Measurements from ENCODE around the gene BAK1.

The BAK1 gene

DNA sequence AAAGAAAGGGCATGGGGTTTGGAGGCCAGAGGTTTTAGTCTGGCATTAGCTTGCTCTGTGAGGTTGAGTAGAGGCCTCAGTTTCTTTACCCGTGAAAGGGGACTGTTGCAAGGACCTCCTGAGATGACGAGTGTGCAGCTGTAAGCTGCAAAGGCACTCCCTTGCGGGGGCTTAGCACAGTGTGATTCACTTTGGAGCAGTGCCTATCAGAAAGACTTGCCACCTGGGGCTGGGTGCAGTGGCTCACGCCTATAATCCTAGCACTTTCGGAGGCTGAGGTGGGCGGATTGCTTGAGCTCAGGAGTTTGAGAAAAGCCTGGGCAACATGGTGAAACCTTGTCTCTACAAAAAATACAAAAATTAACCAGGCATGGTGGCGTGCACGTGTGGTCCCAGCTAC lies 7.5 kb upstream of the BAK1 start:
- DNase-seq: peak in 9 of 56 donors; percentile 8 to 32 (median 17)

GRCh38 chr6:33586108-33586640 lies 6.1 kb upstream of the BAK1 start:
- peak in 1 of 56 donors; percentile 8 for DNase-seq

GRCh38 chr6:33585403-33586107 lies 5.5 kb upstream of the BAK1 start:
- peak in 51 of 56 donors; percentile 6 to 85 (median 50) for DNase-seq

DNA sequence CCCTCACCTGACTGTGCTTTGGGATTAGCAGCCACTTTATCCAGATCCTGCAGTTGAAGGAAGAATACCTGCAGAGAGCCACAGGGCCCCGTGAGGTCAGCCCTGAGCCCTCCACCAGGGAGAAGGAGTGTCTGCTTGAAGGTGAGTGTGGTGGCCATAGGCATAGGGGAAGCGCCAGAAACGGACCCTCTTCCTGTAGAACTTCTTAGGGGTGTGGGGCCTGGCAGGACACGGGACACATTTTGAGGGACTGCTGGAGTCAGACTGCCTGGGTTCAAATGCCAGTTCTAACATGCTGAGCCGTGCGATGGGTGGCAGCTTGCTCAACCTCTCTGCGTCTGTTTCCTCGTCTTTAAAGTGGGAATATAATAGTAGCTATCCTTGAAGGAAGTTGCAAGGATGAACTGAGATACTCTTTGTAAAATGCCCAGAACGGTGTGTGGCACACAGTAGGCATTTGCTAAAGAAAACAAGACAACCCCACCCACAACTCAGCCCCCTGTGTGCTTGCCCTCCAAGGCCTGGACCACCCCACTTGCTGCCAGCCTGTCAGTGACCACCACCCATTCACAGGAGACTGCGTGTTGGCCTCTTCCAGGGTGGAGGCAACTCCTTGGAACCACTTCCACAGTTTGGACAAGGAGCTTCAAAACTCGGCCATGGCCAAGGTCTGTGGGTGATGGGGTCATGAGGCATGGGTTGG lies 4.8 kb upstream of the BAK1 start:
- DNase-seq: no peak

- no peak for DNase-seq
Measured at GRCh38 chr6:33583591-33584155, 3.6 kb upstream of the BAK1 start.

DNA sequence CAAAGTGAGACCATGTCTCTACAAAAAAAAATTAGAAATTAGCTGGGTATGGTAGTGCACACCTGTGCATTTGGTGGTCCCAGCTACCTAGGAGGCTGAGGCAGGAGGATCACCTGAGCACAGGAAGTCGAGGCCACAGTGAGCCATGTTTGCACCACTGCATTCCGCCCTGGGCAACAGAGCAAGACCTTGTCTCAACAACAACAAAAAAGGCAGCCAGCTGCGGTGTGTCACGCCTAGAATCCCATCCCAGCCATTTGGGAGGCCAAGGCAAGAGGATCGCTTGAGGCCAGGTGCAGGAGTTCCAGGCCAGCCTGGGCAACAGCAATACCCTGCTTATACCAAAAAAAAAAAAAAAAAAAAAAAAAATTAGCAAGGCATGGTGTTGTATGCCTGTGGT lies 1.1 kb upstream of the BAK1 start:
- DNase-seq: no peak

DNA sequence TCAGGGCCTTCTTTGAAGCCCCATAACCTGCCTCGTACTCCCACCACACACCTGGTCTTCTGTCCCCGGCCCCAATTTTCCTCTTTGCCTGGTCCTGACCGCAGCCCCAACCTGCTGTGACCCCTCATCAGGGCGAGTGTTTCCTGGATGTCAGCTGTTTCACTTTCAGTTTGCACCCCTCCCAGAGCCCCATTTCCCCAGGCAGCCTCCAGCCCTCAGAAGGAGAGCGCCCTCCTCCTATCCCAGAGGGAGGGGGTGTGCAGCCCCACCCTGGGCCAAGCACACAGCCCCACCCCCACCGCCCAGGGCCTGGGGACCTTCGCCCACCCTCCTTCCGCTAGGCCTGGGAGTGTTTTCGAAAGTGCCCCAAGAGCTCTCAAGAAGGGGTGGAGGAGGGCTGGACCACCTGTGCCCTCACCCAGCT lies 1.5 kb downstream of the BAK1 start:
- no peak for DNase-seq

GRCh38 chr6:33578164-33578563 lies 1.9 kb downstream of the BAK1 start:
- no peak for DNase-seq

- DNase-seq: no peak
Measured at GRCh38 chr6:33577718-33578117, 2.4 kb downstream of the BAK1 start.

DNA sequence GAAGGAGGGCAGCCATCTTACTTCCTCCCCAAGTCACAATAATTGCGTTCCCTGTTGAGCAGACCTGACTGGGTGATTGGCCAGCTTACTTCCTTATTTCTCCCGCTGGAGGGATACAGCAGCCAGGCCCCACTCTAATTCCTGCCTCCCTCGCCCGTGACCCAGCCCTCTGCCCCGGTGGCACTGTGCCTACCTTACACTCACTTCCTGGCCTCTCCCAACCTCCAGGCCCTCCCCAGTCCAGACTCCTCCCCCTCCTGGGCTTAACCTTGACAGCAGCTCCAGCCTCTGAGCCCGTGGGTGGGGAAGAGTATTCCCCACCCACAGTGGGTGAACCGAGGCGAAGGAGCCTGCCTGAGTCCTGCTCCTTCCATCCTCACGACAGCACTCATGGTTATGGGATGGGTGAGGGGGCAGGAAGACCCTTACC lies 3.0 kb downstream of the BAK1 start:
- peak in 2 of 56 donors; percentile 6 to 18 for DNase-seq

- DNase-seq: no peak
Measured at GRCh38 chr6:33576668-33577067, 3.4 kb downstream of the BAK1 start.

- DNase-seq: no peak
Measured at GRCh38 chr6:33575211-33575610, 4.9 kb downstream of the BAK1 start.

- DNase-seq: peak in 6 of 56 donors; percentile 43 to 65 (median 49)
Measured at GRCh38 chr6:33571637-33572316, 8.3 kb downstream of the BAK1 start.

DNA sequence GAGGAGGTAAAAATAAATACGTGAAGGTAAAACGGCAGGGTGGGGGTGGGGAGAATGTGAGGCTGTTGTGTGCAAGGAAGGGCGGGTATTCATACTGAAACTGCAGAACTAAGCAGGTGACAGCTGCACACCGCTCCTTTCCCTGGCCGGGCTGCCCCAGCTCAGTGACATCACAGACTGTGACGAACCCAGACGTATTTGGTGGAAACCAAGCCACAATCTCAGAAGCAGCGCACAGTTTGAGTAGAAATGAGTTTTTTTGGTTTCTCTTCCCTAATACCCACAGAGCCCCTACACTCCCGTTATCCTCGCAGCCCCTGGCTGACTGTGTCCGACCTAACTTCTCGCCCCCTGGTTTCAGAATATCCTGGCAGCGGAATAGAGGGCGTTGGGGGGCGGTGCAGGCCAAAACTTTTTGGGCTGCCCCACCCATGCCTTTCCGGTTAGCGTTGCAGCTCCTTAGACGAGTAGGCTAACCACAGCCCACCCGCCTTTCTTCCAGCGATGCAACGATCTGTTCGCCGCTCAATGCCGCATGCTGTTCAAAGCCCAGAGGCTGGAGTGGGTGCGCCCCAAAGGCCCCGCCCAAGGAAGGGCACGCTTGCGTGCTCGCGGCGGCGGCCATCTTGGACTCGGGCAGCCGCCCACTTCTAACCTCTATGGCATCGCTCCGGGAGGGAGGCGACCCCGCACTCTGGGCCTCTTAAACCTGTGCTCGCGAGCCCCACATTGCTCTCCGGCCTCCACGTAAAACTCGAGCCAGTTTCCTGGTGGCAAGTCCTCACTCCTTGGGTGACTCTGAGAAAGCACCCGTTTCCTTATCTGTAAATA lies 9.1 kb downstream of the BAK1 start:
- peak in 55 of 56 donors; percentile 21 to 83 (median 60) for DNase-seq

DNA sequence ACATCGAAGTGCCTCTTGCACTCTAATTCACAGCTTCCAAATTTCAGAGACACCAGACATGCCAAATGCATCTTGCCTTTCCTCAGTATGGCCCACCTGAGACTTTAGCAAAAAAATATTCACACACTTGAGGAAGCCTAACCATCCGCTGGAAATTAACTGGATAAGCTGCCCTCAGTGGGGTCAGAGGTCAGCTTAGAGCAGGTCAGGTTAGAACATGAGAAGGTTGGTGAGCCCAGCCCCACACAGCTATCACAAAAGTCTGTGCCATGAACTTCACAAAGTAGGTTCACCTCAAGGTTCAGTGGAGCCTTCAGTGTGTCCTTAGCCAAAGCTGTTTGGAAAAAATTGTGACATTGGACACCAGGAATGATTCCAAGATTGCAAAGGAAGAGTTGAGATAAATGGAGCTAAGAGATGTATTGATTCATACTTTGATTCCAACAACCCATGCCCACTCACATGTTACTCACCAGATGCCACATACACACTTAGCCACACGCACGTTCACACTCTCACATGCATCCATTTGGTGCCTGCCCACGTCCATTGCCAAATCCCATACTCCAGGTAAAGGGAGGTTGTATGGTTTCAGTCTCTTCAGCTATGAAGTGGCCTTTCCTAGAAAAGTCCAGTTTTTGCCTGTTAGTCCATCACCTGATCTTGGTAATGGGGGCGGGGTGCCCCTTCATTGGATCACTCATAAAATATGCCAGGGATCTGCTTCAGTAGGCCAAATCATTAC lies 11.1 kb downstream of the BAK1 start:
- peak in 1 of 56 donors; percentile 14 for DNase-seq

GRCh38 chr6:33567836-33568235 lies 12.2 kb downstream of the BAK1 start:
- DNase-seq: peak in 1 of 56 donors; percentile 4

GRCh38 chr6:33566182-33567084 lies 13.6 kb downstream of the BAK1 start:
- no peak for DNase-seq

- DNase-seq: no peak
Measured at GRCh38 chr6:33558801-33559200, 21.3 kb downstream of the BAK1 start.

- DNase-seq: no peak
Measured at GRCh38 chr6:33557376-33557775, 22.7 kb downstream of the BAK1 start.
